ENCODE results near the gene LTK.

Gene LTK

DNA sequence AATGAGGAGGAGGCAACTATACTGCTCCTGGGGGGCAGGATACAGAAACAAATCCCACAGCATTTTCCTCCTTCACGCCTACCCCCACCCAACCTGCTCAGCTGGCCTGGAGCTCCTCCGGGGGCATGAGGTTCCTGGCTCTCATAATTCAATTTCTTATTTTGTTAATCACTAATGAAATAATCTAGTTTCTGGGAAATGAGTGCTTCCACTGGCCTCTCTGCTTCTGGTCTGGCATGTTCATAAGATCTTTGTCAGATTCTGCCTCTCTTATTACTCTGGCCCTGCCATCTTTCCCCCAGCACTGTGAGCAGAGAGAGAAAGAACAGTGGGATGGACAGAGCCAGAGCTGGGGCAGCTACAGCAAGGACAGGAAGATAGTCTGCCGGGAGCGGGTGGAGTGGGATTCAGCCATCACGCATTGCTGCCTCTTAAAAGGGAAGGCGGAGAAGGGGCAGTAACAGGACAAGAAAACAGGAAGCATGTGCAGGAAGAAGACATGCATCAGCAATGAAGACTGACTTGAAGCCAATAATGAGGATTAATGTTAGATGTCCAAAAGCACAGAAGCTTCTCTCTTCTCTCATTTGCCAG, 16.8 kb upstream of the LTK start:
- DNase-seq (ENCODE audit: low spot score) = no peak

DNA sequence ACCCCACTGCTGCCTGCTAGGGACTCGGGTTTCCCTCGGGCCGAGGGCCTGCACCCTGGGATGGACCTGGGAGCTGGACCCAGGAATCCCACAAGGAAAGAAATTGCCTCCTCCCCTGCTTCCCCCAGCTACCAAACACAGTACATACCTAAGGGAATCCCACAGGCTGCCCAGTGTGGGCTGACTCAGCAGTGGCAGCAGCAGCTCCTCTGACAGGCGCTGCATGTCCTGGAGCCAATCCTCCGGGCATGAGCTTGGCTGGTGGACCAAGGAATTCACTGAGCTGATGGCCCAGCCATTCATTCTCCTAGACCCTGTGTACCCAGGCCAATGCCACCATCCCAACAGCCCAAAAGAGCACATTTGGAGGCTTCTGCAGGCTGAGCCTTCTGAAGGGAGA, 9.5 kb upstream of the LTK start:
- DNase-seq (ENCODE audit: low spot score) = no peak

DNA sequence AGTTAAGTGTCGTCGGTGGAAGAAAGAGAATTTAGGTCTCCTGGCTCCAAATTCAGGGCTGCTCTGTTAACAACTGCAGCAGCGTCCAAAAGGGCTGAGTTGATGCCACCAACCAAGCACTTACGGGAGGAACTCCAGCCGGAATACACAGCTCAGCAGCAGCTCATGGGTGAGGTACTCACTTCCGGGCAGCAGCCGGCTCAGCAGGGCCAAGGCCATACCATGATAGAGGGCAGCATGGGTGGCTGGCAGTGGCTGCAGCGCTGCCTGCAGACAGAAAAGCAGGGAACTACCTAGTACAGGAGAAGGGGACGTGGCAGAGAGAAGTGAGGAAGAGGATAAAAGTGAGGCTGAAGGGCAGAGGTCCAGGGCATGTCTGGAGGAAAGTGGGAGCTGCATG, 8.0 kb upstream of the LTK start:
- no peak for DNase-seq (ENCODE audit: low spot score)

DNA sequence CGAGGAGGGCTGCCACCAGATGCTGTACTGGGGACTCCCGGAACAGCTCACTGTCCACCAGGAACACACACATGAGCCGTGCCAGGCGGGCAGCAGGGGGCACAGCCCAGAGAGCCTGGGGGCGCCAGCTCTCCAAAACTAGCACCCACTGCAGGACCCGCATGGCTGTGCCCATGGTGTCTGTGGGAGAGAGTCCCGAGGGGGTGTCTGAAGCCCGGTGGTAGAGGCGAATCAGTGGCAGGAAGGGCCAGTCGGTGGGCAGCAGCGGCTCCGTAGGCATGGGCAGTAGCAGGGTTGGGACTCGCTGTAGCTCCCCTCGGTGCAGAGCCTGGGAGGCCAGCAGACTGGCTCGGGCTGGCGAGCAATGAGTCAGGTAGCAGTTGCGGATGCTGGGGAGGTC, 7.0 kb upstream of the LTK start:
- DNase-seq (ENCODE audit: low spot score) = no peak

DNA sequence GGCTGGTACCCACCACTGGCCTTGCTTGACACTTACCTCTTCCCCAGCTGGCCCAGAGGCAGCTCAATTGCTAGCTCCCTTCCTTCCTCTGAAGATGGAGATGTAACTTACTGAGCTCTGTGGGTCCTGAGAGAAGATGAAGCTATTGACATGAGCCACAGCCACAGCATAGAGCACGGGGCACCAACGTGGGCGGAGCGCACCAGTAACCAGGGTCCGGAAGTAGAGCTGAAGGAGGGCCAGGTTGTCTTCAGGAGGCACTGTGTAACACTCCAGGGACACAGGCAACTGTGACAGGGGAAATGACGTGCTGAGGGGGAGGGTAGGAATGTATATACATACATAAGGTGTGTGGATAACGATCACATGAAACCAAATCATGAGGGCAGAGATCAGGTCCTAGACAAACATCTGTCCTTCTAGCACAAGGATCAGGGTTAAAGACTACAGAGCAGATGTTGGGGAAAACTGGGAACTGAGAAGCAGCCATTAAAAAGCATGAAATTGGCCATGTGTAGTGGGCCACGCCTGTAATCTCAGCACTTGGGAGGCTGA, 4.3 kb upstream of the LTK start:
- DNase-seq (ENCODE audit: low spot score) = no peak

DNA sequence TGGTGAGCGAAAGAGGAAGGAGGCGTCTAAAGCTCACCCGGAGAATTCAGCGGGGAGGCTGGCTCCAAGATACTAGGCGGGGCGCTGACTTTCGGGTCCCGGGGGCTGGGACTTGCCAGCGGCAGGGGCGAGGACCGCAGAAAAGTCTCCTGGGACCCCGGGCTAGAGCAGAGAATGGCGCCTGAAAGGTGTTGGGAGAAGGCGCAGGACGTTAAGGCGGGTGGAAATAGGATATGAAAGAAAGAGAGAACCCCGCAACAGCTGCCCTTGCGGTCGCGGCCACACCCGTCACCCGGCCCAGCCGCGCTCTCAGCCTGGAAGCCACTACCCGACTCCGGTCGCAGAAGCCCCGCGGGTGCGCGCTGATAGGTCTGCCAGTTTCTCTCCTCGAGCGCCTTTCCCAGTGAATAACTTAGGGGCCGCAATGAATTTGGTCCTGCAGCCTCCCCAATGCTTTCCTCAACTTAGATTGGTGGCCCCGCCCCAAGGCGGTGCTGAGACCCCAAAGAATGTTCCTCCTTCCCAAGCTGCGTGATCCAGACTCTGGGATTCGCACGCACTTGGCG, 604 bp downstream of the LTK start:
- DNase-seq (ENCODE audit: low spot score) = no peak

DNA sequence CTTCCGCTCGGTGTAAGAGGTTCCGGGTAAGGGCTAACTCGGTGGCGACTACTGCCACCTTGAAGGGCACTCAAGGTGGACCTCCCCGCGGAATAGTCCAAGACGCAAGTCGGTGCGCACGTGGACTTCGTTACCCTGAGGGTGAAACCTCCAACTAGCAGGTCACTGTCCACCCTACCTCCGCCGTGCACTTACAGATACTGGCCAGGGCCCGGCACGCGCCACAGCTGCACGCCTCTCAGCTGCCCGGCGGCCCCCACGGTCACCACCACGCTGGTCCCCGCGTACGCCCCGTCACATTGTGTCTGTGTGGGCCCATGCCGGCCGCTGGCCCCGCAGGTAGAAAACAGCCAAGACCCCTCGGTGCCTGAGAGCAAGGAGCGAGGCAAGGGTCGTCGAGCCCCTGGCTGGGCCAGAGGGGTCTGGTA, 1.1 kb downstream of the LTK start:
- DNase-seq (ENCODE audit: low spot score) = no peak

DNA sequence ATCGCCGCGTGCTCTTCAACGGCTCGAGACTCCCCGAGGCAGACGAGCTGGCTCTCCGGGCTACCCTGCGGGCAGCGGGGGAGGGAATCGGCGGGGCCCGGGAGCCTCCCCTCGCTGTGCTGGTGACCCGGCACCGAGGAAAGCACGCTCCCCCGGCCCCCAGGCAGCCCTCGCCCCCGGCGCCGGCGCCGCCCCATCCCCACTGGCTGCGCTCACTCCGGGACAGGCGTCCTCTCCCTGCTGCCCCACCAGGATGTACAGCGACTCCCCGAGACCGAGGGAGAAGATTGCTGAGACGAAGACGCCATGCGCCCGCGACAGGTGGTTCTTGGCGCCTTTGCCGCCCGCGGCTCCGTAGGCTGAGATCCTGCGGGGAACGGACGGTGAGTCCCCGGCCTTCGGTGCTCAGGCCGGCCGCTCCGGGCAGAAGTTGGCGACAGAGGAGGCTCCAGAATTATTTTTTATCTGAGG, 1.7 kb downstream of the LTK start:
- no peak for DNase-seq (ENCODE audit: low spot score)

DNA sequence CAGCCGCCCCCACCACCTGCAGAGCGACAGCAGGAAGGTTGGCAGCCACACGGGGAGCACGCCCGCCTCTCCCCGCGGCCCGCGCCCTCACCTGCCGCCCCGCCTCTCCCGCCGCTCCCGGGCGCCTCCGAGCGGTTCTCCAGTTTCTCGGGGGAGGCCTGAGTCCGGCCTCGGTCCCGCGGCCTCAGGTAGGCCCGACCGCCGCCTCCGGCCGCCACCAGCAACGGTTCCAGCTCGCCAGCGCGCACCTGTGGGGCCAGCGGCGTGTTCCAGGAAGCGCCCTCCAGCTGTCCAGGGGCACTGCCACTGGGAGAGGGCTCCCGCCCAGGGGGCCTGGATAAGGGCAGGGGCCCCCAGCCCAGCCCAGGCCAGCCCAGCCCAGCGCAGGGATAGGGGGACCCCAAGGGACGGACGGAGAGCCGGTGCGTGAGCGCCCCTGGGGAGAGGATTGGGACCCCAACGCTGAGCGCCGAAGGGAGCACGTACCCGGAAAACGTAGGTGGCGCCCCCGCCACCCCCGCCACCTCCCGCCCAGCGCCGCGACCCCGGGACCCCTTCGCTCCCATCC, 2.2 kb downstream of the LTK start:
- DNase-seq (ENCODE audit: low spot score) = no peak

DNA sequence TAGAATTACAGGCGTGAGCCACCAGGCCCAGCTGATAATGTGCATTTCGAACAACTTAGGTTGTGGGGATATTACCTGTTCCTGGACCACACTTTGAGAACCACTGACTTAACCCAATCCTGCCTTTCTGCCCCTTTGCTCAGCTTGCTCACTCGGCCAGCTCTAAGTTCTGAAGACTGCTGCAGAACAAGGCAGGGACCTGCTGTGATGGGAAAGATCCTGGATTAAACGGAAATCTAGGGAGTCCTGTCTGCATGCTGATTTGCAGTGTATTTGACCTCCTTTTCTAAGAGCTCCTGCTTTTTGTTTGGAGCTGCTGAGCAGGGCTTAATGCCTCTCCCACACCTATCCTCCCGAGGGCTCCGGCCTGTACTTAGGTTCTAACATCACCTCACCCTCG, 2.9 kb downstream of the LTK start:
- DNase-seq (ENCODE audit: low spot score) = no peak

DNA sequence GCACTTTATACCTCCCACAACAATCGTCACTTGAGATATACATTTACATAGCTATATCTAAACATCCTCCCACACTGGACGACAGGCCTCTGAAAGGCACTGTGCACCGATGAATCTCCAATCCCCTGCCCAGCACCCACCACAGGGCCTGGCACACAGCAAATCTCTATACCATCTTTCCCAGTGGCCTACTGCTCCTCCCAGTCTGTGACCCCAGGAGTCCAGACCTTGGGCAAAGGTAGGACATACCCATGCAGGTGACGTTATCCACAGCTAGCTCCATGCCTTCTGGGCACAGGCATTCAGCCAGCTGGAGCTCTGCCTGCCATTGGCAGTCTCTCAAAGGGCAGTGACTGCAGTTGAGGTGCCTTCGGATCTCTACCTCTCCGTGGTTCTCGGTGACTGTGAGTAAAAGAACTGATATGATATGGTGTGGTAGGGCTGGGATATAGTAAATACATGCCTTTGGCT, 5.8 kb downstream of the LTK start:
- DNase-seq (ENCODE audit: low spot score) = no peak

DNA sequence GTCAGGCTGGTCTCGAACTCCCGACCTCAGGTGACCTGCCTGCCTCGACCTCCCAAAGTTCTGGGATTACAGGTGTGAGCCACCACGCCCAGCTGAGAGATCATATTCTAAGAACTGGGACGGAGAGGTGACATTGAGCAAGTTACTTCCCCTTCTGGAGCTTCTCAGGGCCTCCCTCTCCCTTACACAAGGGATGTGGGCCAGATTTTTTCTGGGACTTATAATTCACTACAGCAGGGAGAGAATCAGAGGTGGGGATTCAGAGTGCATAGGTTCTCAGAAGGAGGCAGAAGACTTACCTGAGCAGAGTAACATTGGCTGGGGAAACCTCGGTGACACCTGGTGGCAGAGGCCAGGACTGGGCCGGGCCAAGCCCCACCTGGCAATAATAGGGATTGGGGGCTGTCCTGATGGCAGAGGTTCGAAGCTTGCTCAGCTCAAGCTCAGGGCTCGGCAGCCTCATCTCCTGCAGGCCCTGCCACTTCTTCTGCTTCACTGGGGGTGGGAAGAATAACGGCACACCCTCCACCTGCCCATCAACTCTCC, 6.8 kb downstream of the LTK start:
- DNase-seq (ENCODE audit: low spot score) = no peak

DNA sequence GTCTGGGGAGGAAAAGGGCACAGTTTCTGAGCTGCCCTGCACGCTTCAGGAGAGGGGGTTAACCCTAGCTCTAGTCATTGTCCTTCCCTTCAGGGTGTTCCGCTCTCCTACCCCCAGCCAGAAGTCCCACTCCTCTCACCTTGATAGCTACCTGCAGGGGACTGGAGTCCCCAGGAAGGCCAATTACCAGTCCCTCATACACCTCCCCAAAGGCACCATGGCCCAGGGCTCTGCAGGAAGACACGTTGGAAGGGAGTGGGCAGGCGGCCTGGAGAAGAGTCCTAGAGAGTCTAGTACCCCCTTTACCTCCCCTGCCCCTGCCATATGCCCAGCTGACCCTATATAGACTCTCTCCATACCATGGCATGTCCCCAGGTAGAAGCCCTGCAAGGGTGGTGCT, 7.9 kb downstream of the LTK start:
- DNase-seq (ENCODE audit: low spot score) = no peak

DNA sequence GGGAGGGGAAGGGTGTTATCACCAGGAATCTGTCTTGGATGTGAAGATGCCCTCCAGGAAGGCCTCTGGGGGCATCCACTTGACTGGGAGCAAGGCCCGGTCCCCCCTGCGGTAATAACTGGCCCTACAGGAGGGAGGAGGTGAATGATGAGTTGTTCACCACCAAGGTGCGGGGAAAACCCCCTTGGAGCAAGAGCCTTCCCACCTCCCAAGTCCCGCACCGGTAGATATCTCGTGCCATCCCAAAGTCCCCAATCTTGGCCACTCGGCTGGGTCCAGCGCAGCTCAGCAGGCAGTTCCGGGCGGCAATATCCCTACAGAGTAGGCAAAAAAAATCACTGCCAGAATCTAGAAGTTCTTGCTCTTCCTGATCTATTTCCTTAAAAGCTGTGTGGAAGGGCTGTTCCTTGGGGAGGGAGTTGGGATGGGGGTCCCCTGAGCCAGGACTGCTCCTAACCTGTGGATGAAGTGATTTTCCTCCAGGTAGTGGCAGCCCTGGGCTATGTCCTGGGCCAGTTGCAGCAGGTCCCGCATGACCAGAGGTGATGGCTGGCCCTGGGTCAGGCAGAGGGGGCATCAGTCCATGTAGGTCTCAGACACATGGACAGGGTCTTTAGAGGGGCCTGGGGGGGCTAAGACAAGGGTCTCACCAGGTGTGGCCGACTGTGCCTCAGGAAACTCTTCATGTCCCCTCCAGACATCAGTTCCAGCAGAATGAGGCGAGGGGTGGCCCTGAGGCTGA, 8.7 kb downstream of the LTK start:
- no peak for DNase-seq (ENCODE audit: low spot score)

DNA sequence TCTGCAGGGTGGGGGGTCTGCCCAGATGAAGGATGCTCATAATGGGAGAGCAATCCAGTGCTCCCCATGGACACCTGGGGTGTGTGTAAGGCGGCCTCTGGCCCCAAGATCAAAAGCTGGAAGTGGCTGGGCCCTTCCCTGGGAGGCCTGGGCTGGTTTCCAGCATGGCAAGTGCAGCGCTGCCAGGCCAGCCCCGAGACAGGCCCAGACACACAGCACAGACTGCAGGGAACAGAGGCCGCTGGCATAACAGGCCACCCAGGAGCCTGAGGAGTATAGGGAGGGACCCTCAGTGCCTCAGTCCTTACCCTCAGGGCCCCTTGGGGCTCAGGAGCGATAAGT, 10.0 kb downstream of the LTK start:
- DNase-seq (ENCODE audit: low spot score) = no peak

DNA sequence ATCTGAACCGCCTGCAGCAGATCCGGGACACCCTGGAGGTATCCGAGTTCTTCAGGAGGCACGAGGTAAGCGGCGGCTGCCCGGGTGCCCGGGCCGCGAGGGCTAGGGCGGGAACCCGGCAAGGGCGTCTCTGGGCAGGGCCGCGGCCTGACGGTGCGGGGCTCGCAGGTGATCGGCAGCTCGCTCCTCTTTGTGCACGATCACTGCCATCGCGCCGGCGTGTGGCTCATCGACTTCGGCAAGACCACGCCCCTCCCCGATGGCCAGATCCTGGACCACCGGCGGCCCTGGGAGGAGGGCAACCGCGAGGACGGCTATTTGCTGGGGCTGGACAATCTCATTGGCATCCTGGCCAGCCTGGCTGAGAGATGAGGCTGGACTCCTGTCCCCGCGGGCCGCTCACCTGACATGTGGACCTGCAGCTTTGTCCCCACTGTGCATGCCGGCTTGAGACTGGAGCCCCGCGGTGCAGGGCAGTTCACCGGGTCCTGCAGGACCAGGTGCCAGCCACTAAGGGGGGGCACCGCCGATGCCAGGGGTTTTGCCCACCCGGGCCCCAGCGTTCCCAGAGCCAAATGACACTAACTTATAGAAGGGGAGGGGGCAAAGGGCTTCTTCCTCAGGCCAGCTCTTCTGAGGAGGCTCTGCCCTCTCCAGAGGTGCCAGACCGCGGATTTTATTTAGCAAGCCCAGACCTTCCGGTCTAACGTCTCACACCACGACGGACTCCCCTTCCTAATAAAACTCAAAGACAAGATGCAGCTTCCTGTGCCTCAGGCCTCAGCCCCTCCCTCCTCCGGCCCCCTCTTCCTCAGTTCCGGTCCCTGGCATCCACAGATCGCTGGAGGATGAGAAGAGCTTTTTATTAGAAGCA, 10.6 kb downstream of the LTK start:
- no peak for DNase-seq (ENCODE audit: low spot score)

DNA sequence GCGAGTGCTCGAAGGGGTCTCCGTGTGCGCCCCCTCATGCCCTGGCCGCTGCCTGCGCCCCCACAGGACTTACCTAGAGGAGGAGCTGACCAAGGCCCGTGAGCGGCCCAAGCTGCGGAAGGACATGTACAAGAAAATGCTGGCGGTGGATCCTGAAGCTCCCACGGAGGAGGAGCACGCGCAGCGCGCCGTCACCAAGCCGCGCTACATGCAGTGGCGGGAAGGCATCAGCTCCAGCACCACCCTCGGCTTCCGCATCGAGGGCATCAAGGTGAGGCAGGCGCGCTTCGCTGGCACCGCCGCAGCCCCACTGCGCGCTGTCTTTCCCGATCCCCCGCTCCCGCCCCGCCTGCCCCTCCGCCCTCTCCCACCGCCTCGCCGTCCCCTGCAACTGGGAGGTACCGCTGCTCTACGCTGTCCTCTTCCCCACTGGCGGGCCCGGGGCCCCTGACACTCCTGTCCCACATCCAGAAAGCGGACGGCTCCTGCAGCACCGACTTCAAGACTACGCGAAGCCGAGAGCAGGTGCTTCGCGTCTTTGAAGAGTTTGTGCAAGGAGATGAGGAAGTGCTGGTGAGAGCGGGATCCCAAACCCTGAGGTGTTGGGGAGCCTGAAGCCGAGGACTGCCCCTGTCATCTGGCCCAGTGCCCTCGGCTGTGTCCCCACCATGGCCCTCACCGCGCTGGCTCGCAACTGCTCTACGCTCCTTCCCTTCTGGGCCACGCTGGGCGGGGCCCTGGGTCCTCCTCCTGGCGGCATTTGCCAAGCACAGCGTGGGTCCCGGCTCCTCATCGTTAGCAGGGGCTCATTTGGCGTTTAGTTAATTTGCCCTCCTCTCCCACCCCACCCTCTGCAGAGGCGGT, 11.5 kb downstream of the LTK start:
- no peak for DNase-seq (ENCODE audit: low spot score)

DNA sequence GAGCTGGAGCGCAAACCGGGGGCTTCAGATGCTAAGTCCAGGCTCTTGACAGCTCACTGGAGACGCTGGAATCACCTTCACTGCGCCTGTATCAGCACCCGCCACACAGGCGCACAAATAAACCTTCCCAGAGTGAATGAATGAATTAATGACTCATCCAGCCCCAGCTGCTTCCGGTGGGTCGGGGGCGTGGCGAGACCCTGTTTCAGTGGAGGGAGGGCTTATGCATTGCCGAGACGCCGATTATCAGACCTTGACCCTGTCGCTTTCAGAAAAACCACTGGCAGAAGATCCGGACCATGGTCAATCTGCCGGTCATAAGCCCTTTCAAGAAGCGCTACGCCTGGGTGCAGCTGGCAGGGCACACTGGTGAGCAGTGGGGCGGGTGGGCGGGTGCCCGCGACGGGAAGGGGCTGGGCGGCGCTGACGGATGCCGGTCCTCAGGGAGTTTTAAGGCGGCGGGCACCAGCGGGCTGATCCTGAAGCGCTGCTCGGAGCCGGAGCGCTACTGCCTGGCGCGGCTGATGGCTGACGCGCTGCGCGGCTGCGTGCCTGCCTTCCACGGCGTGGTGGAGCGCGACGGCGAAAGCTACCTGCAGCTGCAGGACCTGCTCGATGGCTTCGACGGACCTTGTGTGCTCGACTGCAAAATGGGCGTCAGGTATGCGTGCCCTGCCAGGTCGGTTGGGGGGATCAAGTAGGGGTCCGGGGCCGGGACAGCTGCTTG, 12.3 kb downstream of the LTK start:
- no peak for DNase-seq (ENCODE audit: low spot score)

DNA sequence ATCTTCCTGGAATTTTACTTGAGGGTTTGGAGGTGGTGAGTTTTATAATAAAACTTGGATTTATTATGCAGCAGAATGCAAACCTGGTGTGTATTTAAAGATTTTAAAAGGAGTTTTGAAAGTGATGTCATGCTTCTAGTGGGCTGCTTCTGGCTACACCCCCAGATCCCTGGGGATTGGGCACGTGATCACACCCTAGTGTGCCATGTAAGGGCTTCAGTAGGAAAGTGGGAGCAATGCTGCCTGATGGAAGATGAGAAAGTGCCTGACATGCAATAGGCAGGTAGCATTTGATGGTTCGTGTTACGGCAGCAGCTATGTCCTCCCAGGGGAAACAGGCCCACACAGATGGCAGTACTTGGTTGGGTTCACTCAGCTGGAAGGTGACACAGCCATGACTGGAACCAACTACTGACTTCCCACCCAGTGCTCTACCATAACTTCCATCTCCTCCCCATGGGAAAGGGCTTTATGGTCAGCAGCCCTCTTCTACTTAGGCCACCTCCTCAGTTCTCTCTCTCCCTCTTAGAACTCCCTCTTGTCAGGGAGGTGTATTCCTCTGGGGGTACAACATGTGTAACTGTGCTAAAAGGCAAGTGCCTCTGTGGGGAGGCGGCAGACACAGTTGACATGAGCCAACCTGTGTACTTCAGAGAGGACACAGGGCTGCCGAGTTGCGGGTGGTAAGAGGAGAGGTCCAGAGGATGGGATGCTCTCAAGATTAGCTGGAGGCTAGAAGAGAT, 14.3 kb downstream of the LTK start:
- no peak for DNase-seq (ENCODE audit: low spot score)
